Lung microvascular endothelial cell (primary cell): ENCODE results near the gene NTF4. TPM values are rescaled to one million over a fixed set of nuclear protein-coding genes. Genes with fewer than 3 reads are reported as not detected.

Source experiments
- DNase-seq, 2 donors: peaks; one replicate each; pipeline versions ENCODE4 v3.0.0 to v3.0.0-alpha.2; 2010; ENCODE audit warnings: low read depth in 2 of 2
- total RNA-seq: library from RNA; depleted of rRNA; stranded (reverse); fragments of >200 nt; gene quantifications from 2 replicates; pipeline ENCODE4 v1.2.1, GENCODE V29; 2014

The NTF4 gene
- total RNA-seq, 1 donor from 2014 or later = not detected

- DNase-seq = no peak
Observed at GRCh38 chr19:49091391-49092038, 26.9 kb upstream of the NTF4 start.

GRCh38 chr19:49086296-49086695 is 21.7 kb upstream of the NTF4 start:
- DNase-seq = no peak

GRCh38 chr19:49085868-49086232 is 21.2 kb upstream of the NTF4 start:
- no peak for DNase-seq

- peak; percentile 100 for DNase-seq
Observed at GRCh38 chr19:49085020-49085867, 20.6 kb upstream of the NTF4 start, which contains the start of gene SNRNP70. Gene SNRNP70 (plus strand): TSS chr19:49085451. CDS start chr19:49086415, 964 bp downstream.

- DNase-seq = no peak
Observed at GRCh38 chr19:49084206-49085019, 19.8 kb upstream of the NTF4 start.

GRCh38 chr19:49081273-49081672 is 16.7 kb upstream of the NTF4 start:
- DNase-seq = no peak

GRCh38 chr19:49080392-49080791 is 15.8 kb upstream of the NTF4 start:
- no peak for DNase-seq

GRCh38 chr19:49074869-49075268 is 10.3 kb upstream of the NTF4 start:
- peak; percentile 67 to 69 for DNase-seq

- no peak for DNase-seq
Observed at GRCh38 chr19:49073514-49074378, 9.1 kb upstream of the NTF4 start.

- no peak for DNase-seq
Observed at GRCh38 chr19:49071860-49072547, 7.4 kb upstream of the NTF4 start.

GRCh38 chr19:49070416-49070815 is 5.8 kb upstream of the NTF4 start:
- no peak for DNase-seq

- no peak for DNase-seq
Observed at GRCh38 chr19:49069026-49069425, 4.4 kb upstream of the NTF4 start.

GRCh38 chr19:49067554-49067953 is 2.9 kb upstream of the NTF4 start:
- no peak for DNase-seq

GRCh38 chr19:49065905-49066512 is 1.4 kb upstream of the NTF4 start:
- DNase-seq = no peak

- no peak for DNase-seq
Observed at GRCh38 chr19:49064029-49064629, 489 bp downstream of the NTF4 start.

- no peak for DNase-seq
Observed at GRCh38 chr19:49061445-49061844, 3.2 kb downstream of the NTF4 start.

- no peak for DNase-seq
Observed at GRCh38 chr19:49061000-49061399, 3.6 kb downstream of the NTF4 start.

GRCh38 chr19:49059053-49059452 is 5.6 kb downstream of the NTF4 start:
- DNase-seq = no peak

- DNase-seq = peak in 1 of 2 donors; percentile 49
Observed at GRCh38 chr19:49058562-49058961, 6.1 kb downstream of the NTF4 start.
